ENCODE results near the gene DYDC2.
"Not testable (repeated sequence)": the region's sequence is repeated elsewhere in the genome, so short reads cannot be mapped to it uniquely, and the experiment has no call there.

Gene DYDC2

DNA sequence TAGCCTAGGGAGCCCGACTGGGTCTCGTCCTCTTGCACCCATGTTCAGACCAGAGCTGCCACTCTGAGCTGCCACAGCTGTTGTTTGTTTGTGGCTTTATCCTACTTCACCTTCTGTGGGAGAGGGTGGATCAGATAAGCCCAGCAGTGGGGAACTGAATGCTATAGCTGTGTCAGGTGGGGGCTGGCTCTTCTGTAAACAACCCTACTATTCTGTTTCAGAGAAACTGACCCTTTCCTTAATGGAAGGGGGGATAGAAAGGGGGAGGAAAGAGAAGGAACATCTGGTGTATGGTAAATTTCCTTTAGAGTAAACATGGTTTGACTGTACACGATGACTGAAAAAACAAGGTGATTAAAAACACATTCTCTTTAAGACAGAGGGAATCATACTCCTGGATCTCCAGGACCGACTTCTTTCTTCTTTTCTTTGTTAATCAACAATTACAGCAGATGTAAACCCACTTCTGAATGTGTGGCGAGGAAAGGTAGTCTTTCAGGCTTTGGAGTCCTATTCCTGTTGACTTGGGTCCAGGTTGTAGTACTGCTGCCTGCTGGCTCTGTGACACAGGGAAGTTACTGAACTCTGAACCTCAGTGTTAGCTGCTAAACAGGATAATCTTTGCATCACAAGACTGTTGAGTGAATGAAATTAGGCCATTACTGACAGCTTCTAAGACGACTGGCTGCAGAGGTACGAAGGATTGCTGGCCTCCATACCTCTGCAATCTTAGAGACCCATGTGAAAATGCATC, 57.7 kb downstream of the DYDC2 start:
- DNase-seq (ENCODE audit: low spot score) = no peak

DNA sequence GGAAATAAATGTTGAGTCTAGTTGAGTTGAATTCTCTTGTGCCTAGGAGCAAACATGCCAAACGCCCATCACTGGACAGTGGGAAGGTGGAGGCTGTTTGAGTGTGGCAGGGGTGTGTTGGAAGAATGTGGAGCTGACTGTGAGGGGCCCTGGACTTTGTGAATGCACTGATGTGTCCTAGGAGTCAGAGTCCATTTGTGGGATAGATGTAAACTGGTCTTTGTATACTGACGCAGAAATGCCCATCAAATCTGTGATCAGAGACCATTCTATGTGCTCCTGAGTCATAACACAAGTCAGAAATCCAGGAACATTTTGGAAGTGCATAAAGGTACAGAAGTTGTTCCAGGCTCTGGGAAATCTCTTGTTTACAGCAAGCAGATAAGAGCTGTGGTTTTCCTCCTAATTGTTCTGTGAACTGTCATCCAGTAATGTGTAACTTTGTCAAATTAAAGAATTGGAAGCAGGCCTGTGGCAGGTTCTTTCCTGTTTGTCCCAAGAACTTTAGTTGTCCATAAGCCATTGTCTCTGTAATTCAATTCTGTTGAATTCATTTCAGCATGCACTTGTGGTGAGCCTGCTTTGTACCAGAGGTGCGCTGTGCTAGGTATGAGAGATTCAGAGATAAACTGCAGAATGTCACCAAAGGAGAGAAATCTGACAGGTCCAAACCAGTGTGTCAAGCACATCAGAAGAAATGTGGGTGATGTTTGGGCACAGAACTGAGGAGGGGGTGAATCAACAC, 59.3 kb downstream of the DYDC2 start:
- DNase-seq (ENCODE audit: low spot score) = no peak

DNA sequence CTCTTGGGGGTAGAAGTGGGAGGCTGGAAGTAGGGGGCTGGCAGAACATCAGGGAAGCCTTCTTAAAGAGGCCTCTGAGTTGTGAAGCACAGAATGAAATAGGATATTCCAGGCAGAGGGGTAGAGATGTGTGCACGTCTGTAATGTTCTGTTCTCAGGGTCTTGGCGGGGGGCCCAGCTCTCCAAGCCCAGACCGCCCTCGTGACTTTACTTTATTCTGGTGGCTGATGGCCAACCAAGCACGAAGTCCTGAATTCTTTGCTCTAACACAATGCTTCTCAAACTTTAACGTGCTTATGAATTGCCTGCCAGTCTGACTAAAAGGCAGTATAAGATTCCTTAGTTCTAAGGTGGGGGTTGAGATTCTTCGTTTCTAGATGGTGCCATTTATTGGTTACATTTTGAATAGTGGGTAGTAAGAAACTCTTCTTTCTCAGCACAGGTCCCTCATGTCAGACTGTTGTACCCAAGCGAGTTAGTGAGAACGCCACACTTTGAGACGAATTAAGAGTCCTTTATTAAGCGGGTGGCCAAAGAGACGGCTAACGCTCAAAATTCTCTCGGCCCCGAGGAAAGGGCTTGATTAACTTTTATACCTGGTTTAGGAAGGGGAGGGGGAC, 60.0 kb downstream of the DYDC2 start:
- no peak for DNase-seq (ENCODE audit: low spot score)

DNA sequence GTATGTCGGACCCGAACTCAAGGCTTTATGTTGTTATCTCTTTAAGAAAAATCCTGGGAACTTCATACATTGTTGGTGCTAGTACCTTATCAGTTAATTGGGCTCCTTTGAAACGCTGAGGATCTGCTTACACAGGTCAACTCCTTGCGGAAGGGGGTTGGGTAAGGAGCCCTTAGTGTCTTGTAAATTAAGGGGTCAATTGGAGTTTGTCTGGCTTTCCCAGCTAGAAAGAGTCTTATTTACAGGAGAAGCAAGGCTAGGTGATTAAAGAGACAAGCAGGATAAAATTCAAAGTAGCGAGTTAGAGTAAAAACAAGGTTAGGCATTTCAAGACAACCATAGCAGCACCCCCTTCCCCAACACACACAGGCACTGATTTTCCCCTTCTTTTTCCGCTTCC, 60.7 kb downstream of the DYDC2 start:
- not testable (repeated sequence) for DNase-seq (ENCODE audit: low spot score)

Measured in germinal center (tissue), 1 donor.